Activated CD4-positive, CD25-positive, alpha-beta regulatory T cell treated with anti-CD3 and anti-CD28 coated beads, Interleukin-2, amount 50 U/mL, for 16 hours (primary cell): Measurements from ENCODE around the gene SELENOO.

Experiments
- DNase-seq: peaks from one replicate; pipeline ENCODE4 v3.0.0-alpha.2; 2020; ENCODE audit warnings: low read depth, low spot score

The SELENOO gene

DNA sequence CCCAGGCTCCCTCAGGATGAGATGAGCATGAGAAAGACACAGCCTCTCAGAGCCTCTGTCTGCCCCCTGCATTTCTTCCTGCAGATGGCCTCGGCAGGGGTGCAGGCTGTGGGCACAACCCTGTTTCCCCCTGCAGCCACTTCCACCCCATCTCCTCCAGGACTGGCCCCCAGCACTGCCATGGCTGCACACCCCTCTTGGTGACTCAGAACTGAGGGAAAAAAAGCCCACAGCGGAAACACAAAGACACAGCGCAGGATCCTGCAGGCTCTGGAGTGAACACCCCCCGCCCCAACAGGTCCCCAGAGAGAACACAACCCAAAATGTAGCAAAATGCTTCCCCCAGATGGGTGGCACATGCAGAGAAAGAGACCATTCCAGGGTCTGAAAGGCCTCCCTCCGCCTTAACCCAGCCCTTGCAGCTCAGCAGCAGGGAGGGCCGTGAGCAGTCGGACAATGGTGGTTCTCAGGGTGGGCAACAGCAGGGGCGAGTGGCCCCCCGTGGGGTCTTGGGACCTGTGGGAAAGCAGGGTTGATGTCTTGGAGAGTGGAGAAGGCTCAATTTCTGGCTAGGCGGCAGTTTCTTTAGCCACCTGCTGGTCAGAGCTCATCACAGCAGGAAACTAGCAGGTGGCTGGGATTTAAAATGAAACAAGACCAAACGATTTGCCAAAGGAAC, 36.1 kb downstream of the SELENOO start:
- DNase-seq = no peak

GRCh38 chr22:50238755-50239154, 37.9 kb downstream of the SELENOO start:
- DNase-seq = no peak

GRCh38 chr22:50242406-50242949, 41.7 kb downstream of the SELENOO start:
- DNase-seq = no peak

DNA sequence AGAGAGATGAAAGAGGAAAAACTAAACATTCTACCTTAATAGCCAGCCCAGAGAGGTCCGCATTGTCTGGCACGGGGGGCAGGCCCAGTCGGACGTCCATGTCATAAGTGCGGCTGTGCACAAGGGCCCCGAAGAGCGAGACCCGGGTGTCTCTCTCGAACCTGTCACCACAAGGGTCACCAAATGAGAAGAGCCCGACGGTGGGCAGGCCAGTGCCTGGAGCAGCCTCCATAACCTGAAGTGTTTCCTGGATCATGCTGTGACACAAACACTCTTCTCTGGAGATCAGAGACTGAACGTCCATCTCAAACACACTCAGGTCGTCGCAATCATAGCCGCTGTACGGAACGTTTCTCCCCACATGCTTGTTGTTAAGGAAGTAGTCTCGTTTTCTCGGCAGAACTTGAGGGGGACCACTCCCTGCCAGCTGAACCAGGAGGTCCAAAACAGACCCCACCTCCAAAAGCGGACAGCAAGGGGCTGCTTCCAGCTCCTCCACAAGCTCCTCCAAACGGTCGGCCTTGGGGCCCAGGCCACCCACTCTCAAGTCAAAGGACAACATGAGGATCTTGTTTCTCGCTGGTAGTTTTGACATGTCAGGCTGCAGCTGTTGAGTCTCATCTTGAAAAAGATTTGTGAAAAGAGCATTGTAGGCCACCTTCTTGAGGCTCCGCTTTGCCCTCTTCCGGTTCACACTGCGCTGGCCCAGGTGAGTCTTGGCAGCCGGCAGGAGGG, 43.0 kb downstream of the SELENOO start:
- no peak for DNase-seq

DNA sequence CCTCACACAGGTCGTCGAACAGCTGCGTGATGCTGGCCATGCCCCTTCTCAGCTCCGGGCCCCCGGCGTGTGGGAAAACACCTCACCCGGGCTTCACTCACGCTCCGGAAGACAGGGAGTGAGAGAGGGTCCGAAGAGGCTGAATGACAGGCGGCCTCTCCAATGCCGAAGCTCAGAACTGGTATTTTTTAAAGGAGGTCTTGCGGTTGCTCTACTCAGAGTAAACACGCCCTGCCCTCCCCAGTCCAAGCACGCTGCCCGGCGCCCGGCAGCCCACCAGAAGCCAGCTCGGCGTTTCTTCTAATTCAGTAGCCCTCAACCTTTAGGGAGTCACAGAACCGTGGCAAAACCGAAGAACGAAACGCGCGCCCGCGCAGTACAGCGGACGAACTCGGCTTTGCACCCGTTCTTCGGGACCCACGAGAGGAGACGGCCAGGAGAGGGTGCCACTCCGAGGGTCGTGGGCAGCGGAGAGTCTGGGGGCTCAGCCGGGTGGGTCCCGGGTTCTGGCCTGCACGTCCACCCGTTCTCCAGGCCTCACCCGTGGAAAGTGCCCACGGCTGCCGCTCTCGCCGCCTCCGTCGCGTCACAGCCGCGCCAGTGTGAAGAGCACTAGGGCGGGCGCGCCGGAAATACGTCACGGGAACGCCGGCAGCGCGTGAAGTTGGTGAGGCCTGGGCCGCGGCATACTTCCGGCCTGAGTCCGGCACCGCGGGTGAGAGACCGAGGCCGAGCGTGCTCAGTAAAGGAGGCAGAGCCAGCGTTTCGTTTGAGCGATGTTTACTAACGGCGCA, 43.8 kb downstream of the SELENOO start, which contains the start of gene TUBGCP6:
Gene TUBGCP6 (minus strand): TSS at position 604 of the 794 bp plus-strand sequence. CDS start 564 bp downstream, at position 40.
- DNase-seq = peak; percentile 87

DNA sequence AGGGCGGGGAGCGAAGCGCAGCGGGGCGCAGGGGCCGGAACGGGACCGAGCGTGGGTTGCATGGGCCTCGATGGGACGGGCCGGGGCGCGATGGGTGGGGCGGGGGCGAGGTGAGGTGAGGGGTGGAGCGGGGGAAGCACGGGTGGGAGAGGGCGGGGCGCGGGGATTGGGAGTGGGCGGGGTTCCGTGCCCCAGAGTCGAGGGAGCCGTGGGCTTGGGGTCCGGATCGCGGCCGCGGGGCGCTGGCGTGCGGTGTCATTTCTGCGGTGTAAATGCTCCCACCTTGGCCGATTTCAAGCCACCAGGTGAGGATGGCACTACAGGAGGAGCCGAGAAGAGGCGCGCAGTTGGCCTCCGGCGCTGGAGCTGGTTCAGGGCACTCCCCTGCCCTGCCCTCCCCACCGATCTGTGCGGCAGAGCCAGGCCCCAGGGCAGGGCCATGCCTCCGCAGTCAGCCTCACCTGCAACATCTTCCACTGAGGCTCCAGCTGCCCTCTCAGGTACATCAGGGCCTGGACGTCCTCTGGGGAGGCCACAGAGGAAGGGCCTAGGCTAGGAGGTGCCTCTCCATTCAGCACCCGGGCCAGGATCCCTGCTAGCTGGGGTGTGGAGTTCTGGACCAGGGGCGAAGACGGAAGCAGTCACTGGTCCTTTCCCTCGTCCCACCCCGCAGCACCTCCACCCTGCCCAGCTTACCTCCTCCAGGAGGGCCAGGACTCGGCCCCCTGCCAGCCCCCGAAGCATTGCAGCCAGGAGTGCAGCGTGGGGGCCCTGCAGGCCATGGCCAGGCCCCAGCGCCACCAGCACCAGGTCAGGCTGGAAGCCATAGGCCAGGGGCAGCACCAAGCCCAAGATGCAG, 44.6 kb downstream of the SELENOO start:
- no peak for DNase-seq

DNA sequence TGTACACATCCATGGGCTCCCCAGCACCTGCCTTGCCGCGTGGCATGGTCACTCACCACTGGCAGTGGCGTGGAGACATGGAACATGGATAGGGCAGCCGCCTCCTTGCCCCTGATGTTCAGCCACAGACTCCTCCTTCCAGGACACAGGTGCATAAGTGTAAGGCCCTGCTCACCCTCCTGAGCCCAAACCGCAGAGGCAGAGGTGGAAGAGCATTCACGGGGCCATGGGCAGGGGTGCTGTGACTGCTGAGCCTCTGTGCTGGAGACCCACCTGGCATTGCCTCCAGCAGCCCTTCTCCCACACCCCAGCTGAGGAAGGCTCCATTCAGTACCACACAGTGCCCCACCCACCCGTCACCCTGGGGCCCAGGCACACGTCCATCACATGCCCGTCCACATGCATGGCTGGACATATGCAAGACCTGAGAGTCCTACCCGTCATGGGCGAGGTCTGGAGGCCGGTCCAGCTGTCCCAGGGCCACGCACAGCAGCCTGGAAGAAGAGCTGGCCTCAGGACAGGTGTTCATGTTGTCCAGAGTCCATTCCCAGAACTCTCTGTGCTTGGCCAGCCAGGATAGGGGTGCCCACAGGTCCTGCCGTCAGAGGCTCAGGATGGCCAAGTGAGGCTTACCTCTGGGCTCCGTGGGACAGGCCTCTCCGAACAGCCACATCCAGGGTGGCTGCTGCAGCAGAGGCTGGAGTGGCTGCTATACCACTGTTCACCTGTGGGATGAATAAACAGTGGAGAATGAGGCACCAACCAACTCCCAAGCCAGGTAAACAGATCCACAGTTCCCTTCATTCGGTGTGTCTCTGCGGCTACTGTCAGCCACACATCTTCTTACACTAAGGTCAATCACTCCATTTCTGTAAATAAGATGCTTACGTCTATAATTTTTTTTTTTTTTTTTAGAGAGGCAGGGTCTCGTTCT, 45.7 kb downstream of the SELENOO start:
- no peak for DNase-seq

DNA sequence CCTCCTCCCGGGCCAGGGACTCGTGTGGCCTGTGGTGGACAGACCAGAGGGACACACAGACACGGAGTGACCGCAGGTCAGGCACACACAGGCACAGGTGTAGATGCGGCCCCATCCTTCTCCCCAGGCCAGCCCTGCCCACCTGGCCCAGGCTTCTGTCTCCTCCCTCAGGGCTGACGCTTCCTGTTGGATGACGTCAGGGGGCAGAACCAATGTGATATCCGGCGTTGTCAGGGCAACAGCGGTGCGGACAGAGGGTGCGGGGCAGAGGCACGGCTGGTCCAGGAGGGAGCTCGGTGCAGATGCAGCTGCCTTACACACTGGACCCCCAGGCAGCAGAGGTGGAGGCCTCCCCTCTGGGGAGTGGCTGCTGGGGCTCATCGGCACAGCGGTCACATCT, 46.9 kb downstream of the SELENOO start:
- no peak for DNase-seq

GRCh38 chr22:50248196-50249081, 47.6 kb downstream of the SELENOO start:
- no peak for DNase-seq

- DNase-seq = no peak
Observed at GRCh38 chr22:50249341-50250248, 48.8 kb downstream of the SELENOO start.

DNA sequence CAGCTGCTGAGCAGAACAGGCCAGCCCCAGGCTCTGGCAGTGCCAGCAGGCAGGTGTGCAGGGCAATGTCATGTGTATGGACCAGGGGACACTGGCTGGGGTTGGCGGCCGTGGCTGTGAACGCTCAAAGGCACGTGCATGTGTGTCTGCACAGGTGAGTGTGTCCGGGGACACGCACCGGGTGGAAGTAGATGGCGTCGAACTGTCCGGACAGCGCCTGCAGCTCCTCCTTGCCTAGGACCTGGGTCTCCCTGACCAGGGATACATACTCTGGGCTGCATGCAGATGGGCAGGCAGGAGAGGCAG, 49.4 kb downstream of the SELENOO start:
- DNase-seq = no peak

DNA sequence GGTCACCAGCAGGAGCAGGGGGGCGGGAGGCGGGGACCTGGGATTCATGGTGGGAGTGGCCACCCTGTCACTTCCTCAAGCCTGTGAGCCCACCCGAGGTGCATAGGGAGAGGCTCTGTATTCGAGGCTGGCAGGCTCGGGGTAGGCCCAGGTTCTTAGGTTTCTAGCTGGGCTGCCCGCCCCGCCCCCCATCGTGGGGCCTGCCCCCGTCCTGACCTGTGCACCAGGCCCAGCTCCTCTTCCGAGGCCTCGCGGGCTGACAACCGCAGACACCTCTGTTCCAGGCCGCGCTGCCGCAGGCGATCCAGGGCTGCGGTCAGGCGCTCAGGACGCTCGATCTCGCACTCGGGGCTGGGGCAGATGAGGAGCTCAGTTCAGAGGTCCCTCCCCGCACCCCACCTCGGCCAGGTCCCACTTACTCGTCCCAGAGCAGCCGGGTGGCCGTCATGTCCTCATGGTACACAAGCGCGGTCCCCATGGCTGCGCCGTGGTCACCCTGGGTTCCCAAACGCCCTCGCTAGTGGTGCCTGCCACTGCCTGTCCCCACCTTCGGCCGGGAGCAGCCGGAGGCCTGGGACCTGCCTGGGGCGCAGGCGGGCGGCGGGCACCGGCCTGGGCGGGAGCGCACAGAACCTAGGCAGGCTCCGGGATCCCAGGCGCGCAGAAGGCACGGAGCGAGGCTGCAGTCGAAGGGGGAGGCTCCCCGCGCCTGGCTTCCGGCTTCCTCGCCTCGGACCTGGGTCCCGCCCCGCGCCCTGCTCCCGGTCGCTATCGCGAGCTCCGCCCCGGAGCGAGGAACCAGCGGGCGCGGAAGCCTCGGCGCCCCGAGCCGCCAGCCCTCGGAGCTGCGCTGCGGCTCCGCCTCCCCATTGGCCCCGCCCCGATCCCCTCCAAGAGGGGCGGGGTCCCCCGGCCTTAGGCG, 50.0 kb downstream of the SELENOO start, which contains the start of gene HDAC10:
Gene HDAC10 (minus strand): TSS at position 711 of the 922 bp plus-strand sequence. CDS start 233 bp downstream, at position 478.
- peak; percentile 56 for DNase-seq

GRCh38 chr22:50251477-50252081, 50.8 kb downstream of the SELENOO start:
- DNase-seq = no peak

DNA sequence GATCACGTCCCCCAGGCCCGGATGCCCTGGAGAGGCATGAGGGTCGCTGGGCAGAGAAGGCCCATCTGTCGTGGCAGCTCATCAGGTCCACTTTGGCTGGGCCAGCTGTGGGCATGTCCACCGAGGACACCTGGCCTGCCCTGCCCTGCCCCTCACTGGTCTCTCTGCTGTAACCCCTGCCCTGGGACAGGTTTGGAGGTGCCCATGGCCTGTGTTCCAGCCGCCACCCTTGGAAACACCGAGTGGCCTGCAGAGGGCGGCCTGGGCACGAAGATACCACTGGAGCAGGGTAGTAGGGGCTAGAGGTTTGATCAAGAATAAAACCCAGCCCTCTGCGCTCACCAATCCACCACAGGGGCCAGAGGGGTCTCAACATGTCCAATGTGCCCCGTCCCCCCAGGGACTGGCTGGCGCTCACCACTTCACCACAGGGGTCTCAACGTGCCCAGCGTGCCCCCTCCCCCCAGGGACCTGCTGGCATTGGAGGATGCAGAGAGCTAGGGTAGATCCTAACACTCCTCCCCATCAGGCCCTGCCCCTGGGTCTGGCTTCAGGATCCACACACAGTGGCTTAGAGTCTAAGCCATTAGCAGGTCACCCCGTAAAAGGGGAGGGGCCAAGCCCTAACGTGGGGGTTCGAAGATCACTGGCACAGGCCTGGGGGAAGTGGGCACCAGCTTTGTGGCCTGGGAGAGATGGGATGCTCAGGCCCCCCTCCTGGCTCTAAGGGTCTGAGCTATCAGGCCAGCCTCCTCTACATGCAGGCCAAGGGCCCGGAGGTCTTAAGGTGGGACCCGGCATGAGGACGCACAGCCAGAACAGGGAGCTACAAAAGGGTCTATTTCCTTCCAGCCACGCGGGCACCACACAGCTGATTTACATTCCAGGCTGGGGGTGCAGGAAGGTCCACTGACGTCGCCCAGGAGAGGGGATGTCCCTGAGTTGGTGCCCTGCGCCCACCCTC, 51.6 kb downstream of the SELENOO start:
- DNase-seq = peak; percentile 45
